CD4-positive, alpha-beta T cell treated with Interleukin-6 for 4 hours (primary cell): ENCODE results near the gene TAL1.
A peak's percentile ranks its signal among the peaks of the same experiment; 100 is the strongest.
"Not testable (repeated sequence)": the region's sequence is repeated elsewhere in the genome, so short reads cannot be mapped to it uniquely, and the experiment has no call there.

ENCODE experiments used
- DNase-seq: peaks from one replicate; pipeline ENCODE4 v3.0.0-alpha.2; 2020; ENCODE audit warnings: mixed read lengths

The TAL1 gene

DNA sequence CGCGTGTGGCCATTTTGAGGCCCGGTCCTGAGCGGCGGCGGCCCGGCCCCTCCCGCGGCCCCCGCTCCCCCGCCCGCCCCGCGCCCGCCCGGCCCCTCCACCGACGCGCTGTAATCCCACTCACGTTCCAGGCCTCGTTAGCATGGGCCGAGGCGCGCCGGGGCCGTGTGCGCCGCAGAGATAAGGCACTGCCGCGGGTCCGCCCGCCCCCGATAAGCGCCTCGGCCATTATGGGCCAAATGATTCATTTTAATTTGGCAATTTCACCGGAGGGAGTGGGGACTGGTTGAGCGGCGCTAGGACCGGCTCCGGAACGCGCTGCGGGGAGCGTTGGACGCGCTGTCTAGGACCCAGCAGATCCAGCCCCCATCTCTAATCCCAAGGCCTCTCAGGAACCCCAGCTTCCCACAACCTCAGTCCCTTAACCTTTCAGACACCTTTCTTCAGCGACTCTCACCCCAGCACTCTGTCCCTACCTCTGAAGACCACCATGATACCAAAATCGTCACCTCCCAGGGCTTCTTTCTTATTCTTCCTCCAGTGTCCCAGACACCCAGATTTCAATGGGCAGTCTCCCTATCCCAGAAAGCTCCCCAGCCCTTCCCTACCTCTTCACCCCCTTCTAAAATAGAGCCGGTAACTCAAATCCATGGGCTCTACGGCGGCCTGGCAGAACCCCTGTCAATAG is at the start of gene TAL1:
Gene TAL1, minus strand, starts transcription at position 39 of the 688 bp plus-strand sequence. CDS start 6,337 bp downstream, outside the sequence.
- no peak for DNase-seq

DNA sequence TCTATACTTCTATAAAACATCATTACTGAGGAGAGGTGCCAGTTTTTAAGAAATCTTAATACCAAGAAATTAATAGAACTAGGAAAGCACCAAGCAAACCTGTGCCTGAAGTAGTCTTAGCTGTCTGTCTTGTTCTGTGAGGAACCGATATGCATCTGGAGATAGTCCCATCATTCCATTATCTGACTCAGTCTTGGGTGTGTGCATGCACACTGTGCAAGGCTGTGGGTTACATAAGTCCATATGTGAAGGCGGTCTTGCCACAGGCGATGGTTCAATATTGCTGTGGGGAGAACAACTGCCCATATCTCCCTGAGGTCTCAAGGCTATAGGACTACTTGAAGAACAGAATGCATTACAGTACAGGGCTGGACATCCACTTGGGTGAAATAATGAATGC is 48.1 kb upstream of the TAL1 start:
- DNase-seq = no peak

DNA sequence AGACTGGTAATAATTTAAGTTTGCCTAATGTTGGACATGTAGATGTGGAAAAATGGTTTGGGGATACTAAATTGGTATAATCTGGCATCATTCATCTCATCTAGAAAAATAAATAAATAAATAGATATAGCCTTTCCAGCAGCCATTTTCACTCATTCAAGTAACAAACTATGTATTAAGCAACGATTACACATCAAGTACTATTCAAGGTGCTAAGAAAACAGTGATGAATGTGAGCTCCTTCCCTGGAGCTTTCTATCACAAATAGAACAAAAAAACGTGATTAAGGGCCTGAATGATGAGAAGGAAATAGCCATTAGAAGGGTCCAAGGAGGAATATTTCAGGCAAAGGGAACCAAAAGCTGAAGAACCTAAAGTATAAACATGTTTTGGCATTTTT is 44.8 kb upstream of the TAL1 start:
- DNase-seq = no peak

DNA sequence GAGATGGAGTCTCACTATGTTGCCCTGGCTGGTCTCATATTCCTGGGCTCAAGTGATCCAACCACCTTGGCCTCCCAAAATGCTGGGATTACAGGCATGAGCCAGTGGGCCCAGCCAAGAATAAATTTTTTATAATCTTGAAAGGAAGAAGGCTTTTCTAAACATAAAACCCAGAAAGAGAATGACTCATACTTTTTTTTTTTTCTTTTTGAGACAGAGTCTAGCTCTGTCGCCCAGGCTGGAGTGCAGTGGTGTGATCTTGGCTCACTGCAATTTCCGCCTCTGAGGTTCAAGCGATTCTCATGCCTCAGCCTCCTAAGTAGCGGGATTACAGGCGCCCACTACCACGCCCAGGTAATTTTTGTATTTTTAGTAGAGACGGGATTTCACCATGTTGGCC is 43.8 kb upstream of the TAL1 start:
- DNase-seq = not testable (repeated sequence)

DNA sequence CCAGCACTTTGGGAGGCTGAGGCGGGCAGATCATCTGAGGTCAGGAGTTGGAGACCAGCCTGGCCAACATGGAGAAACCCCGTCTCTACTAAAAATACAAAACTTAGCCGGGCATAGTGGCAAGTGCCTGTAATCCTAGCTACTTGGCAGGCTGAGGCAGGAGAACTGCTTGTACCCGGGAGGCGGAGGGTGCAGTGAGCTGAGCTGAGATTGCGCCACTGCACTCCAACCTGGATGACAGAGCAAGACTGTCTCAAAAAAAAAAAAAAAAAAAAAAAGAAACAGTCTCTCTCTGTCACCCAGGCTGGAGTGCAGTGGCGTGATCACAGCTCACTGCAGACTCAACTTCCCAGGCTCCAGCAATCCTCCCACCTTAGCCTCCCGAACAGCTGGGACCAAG is 33.5 kb upstream of the TAL1 start:
- DNase-seq = not testable (repeated sequence)

DNA sequence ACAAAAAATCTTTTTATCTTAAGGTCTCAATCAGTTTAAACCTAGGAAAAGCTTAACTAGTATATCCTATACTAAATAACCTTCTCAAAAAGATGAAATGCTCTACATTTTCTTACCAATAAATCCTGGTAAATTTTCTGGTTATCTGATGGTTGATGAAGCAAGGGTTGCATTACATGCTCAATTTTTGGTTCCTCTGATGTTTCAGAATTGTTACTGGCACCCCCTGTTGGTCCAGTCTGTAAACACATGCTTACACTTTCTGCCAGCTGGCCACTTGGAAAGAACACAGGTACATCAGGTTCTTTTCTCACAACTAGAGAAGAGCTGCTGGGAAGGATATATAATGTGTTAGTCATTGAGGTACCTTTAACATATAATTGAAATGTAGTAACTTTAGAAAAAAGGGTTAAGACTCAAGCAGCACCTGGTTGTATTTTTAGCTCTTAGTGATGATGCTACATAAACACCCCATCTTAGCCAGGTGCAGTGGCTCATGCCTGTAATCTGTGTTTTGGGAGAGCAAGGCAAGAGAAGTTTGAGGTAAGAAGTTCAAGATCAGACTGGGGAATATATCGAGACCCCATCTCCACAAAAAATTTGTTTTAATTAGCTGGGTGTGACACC is 30.9 kb upstream of the TAL1 start:
- DNase-seq = peak; percentile 27

DNA sequence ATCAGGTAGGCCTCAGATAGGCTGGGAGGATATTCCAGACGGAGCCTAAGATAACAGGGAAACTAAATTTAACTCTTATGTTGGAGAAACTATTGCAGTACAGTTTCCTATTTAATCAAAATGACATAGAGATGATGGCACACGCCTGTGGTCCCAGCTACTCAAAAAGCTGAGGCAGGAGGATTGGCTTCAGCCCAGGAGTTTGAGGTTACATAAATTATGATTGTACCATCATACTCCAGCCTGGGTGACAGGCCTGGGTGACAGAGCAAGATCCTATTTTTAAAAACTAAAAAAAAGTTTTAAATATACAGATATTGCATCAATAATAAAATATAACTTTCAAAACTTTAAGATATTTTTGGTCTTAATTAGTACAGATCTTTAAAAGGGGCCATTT is 25.2 kb upstream of the TAL1 start:
- no peak for DNase-seq

DNA sequence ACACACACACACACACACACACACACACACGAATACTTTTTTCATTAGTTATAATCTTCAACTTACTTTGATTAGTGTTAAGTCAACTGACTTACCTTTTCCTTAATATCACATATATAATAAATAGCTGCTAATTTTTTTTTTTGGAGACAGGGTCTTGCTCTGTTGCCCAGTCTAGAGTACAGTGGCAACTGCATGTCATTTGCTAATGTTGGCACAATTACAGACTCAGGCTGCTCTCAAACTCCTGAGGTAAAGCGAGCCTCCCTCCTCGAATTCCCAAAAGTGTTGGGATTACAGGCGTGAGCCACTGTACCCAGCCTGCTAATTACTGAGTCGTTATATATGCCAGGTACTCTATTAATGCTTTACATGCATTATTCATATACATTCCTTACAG is 20.8 kb upstream of the TAL1 start:
- DNase-seq = no peak

DNA sequence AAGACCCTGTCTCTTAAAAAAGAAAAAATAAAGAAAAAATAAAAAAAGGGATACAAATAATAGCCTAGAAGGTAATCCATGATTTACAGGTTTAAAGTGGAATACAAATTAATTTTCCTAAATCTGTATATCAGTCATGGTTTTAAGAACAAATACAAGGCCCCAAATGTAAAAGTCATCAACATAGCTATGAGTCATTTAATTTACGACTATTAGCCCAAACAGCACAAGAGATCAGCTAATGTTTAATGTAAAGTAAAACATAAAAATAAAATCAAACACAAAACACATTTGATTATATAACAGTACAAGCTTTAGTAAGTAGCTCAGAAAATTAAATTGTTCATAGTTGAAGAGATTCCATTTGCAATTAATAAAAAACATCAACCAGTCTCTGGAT is 20.3 kb upstream of the TAL1 start:
- DNase-seq = no peak

DNA sequence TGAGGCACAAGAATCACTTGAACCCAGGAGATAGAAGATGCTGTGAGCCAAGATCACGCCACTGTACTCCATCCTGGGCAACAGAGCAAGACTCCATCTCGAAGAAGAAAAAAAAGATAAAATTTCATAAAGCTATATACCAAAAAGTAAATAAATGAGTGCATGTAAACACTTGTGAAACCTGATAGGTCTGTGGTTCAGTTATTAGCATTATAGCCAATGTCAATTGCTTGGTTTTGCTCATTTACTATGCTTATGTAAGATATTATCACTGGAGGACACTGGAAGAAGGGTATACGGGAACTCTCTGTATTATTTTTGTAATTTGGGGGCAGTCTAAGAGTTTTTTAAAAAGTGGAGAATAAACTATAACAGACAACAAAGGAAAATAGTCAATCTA is 17.7 kb upstream of the TAL1 start:
- no peak for DNase-seq

DNA sequence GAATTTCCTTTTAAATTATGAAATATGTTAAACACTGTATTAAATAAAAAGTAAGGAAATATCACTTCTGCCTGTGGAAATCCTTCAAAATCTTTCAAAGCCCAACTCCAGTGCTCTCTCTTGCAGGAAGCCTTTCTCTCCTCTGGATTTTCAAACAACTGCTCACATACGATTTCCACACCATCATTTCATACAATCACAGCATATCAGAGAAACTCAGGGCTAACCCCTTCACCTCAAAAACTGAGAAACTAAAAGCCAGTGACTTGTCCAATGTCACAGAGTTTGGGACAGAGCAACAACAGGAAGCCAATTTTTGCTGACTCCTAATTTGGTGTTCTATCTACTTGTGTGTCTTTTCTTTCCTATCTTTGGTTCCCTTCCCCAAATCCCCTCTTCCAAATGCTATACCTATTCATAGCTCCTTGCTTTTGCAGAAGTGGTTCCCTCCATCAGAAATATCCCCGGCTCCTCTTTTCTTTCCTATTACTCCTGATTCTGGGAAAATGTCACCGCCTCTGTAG is 12.4 kb upstream of the TAL1 start:
- DNase-seq = no peak

DNA sequence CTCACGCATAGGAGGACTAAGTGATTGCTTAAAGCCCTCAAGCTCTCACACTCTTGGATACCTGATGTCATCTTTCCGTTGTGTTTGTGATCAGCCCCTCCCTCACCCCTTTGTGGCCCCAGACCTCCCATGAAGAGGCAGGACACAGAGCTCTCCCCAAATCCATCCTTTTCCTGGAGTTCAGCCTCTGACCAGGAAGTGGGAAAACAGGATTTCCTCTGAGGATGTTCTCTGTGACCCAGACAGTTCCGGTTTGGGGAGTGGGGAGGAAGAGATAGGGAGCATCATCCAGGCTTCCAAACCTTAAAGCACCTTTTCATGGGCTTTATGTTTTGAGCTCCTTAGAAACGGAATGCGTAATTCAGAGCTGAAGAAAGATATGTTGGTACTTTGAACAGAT is 11.9 kb upstream of the TAL1 start:
- no peak for DNase-seq

DNA sequence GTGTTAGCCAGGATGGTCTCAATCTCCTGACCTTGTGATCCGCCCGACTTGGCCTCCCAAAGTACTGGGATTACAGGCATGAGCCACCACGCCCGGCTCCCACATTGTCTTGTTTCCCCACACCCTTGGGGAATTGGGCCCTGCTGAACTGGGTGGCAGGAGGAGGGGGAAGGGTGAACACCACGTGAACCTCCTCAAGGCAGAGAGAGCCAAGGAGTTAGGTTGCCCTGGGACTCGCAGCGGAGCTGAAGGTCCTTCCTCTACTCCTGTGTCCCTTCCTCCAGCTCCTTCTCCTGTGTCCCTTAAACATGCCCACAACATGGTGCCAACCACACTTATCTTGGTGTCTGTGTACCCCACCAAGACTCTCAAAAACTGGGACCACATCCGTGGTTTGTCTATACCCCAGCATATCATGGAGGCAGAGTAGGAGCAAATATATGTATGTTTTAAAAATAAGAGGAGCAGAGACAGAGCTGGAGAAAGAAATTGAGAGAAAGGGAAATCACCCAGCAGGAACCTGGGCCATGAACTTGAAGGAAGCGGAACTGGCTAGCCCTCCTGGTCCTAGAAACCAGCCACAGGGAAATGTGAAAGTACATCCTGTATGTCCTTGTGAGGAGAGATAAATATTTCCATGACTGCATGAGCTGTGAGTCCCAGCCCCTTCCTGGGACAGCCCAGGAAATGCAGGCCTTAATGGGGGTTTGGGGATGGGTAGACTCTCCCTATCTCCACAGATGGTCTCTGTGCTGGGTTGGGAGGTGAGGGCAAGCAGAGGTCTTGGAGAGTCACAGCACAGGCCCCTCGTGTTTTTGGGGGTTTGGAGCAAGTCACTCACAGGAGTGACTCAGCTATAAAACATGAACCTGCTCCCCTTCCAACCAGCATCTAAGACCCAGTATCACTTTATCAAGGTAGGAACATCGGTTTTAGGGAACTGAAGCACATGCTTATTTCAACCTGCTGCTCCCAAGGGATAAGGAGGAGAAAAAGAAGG is 9.4 kb upstream of the TAL1 start:
- DNase-seq = no peak

DNA sequence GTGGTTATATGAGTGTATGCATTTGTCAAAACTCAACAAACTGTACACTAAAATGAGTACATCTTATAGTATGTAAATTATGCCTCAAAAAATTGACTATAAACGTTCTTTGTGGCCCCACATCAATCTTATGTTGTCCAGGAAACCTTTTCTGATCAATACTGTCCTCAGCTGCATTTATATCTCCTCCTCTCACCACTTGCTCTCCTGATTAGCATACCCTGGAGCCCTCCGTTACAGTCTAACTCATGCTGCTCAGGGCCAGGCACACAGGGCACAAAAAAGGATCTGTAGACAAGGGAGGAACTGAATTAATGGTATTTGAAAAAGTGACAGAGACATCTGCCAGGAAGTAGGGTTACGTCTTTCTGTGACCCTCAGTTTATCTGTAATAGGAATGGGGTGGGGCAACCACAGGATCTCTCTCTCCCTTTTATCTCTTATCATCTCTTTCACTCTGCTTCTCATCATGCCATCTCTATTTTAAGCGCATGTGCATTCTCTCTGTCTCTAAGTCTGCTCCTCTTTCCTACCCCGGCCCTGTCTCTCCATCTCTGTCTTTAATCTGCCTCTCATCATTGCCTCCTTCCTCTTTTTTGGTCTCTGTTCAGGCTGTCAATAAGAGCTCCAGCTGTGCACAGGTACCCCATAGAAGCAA is 7.0 kb upstream of the TAL1 start:
- no peak for DNase-seq

DNA sequence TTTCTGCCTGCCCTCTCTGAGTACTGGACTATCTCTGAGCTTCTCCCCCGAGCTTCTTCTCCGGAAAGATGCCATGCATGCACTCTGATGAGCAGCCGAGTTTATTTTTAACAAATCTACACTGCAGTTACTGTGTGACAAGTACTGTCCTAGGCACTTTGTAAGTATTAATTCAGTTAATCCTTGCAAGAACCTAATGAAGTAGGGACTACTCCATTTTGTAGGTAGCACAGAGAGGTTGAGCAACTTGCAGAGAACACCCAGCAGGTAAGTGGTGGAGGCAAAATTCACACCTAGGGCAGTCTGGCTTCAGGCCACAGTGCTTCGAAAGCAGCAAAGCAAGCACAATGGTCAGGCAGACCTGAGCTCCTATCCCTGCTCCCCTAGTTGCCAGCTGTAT is 3.8 kb upstream of the TAL1 start:
- no peak for DNase-seq

DNA sequence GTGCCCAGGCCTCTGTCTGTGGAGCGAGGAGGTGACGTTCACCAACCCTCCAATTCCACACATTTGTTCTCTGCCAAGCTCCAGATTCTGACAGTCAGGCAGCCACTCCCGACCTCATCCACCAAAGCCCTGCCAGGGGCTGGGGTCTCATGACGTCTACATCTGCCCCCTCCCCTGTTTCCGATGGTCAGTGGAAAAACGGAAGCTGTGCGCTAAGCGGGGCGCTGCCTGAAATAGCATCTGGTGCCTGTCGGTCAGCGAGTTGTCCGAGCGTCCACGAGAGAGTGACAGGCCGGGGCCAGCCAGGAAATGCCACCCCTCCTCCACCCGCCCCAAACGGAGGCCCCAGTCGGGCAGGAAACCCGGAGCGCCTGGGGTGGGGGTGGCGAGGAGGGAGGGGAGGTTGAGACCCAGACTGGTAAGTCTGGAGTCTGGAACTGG is 3.2 kb upstream of the TAL1 start:
- no peak for DNase-seq

DNA sequence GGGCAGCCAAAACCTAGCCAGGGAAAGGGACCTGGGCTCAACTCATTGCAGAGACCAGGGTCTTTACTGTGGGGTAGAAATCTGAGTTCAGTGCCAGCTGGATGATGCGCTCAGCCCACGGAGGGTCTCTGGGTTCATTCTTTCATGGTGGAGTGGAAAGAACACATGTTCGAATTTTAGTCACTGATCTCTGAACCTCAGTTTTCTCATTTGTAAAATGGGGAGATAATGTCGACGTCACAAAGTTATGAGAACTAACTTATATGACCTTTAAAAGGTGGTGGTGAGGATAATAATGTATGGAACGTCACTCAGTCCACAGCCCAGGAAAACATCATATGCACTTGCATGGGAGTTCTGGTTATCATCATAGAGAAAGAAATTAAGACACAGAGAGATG is 1.2 kb upstream of the TAL1 start:
- no peak for DNase-seq

DNA sequence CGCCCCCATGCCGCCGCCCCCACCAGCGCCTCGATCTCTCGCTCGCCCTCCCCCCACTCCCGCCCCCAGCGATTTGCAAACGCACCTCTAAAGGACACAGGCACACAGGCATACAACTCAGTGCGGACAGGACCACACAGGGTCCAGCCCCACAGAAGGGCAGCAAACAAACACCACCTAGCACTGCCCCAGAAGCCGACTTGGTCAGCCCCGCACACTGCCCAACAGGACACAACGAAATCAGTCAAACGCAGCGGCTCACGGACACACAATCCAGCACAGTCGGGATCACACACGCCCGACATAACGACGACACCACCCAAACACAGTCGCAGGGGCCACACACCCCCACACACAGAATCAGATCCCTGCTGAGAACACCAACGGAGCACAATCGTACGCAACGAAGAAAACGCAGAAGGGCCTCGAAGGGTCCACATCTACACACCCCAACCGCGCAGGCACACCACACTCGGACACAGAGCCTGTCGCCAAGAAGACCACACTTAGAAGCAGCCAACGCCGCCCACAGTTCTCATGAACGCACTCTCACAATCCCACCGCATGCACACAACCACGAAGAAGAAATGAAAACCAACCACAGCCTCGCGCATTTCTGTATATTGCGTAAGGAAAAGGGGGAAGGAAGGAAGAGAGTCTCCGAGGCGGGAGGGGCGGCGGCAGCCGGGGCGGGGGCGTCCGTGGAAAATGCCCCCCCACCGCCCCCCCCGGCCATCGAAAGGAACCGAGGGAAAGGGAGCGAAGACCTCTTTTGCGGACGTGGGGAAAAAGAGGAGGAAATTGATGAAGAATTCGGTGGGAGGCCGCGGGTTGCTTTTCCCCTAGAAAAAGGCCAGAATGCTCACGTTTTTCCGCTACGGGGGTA is 481 bp downstream of the TAL1 start:
- no peak for DNase-seq

DNA sequence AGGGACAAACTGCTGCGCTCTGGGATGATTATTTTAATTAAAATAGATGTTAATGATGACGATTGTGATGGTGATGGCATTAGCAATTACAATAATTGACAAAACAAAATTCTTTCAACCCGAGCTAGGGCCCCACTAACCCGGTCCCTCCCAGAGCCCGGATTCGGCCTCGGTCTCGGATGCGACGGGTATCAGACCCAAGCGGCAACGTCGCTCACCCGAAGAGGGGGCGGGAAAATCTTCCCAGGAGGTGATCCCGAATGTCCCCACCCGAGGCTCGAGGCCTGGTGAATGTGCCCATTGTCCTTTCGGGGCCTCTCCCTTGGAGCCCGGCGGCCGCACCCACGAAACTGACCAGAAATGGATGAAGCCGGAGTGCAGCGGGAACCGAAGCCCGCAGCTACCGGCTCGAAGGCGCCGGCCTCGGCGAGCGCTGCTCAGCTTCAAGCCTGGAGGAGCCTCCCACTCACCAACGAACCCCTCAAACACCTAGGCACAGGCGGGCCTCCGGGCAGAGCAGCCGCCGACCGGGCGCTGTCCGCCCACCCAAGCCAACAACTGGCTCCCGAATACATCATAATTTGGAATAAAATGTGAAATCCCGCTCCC is 1.2 kb downstream of the TAL1 start:
- no peak for DNase-seq

DNA sequence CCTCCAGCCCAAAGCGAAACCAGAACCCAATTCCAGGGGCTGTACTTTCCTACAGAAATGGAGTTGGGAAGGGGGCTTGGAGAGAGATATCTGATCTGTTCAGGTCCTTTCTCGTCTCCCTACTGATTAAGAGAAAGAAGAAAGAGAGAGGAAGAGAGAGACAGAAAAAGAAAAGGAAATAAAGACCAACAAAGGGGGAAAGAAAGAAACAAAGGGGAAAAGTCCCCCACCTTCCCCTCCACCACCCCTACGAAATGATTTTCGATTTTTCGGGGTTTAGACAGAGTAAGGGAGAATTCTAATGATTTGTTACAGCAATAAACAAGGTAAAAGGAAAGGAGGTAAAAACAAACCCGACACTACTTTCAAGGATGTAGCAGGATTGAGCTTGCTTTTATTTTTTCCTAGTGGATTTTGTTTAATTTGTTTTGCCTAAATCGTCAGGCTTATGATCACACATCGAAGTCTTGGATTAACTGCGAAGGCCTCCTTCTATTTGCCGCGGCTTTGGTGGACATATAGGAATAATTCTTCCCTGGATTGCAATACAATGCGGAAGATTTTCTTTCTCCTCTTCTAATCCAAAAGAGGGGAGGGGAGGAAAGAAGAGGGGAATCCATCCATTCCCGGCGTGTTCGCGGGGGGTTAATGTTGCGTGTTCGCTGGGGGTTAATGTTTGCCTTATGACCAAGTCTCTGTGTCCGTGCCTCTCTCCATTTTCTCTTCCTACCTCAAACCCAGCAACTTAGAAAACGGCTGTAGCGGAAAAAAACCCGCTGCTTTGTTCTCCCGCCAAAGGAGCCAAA is 1.9 kb downstream of the TAL1 start:
- no peak for DNase-seq
